WTC11 (cell line): ENCODE results near the gene MICAL3. TPM values are rescaled to one million over a fixed set of nuclear protein-coding genes. Genes with fewer than 3 reads are reported as not detected.

Experiments
- ATAC-seq: fragments of 200-7000 bp; cut with Tn5 transposase; 2 replicates; pipeline ENCODE4 v1.10.0; 2021; ENCODE audit warnings: mild to moderate bottlenecking, moderate library complexity
- CTCF ChIA-PET: fragments of 300-600 bp; sonication (Branson Sonifier 250); formaldehyde crosslinking; loops from one replicate; lab custom pipeline; 2021; ENCODE audit warnings: antibody characterized with exemption; lab: Charles Lee
- POLR2A ChIA-PET: fragments of 350-600 bp; sonication (Branson Sonifier 250); formaldehyde crosslinking; loops from one replicate; lab custom pipeline; 2021; ENCODE audit warnings: antibody characterized with exemption; lab: Charles Lee
- DNase-seq: peaks from one replicate; pipeline ENCODE4 v3.0.0; 2021; ENCODE audit warnings: low spot score
- H3K27ac Mint-ChIP-seq: 2 replicates; pipeline ENCODE4 v1.8.0; 2021; ENCODE audit warnings: mixed read lengths
- H3K27me3 Mint-ChIP-seq: 2 replicates; pipeline ENCODE4 v1.8.0; 2021; ENCODE audit warnings: low read depth, mild to moderate bottlenecking, moderate library complexity, mixed read lengths
- H3K36me3 Mint-ChIP-seq: 2 replicates; pipeline ENCODE4 v1.8.0; 2021; ENCODE audit warnings: mixed read lengths
- H3K4me1 Mint-ChIP-seq: 2 replicates; pipeline ENCODE4 v1.8.0; 2022; ENCODE audit warnings: mixed read lengths
- H3K4me3 Mint-ChIP-seq: 2 replicates; pipeline ENCODE4 v1.8.0; 2021; ENCODE audit warnings: mild to moderate bottlenecking, moderate library complexity, mixed read lengths
- H3K9me3 Mint-ChIP-seq: 2 replicates; pipeline ENCODE4 v1.8.0; 2021; ENCODE audit warnings: mixed read lengths
- ARID4B ChIP-seq: sonication (generic); formaldehyde crosslinking; IDR thresholded peaks from 2 replicates; pipeline ENCODE4 v1.8.0; 2023; ENCODE audit warnings: missing genetic modification reagents, mild to moderate bottlenecking, borderline replicate concordance
- ATF6 ChIP-seq: sonication (generic); formaldehyde crosslinking; IDR thresholded peaks from 2 replicates; pipeline ENCODE4 v1.8.1; 2023; ENCODE audit warnings: mild to moderate bottlenecking, missing genetic modification reagents
- EMX1 ChIP-seq: fragments of 250-450 bp; sonication (Bioruptor Pico); IDR thresholded peaks from 2 replicates; pipeline ENCODE4 v1.8.0; 2021; ENCODE audit warnings: mild to moderate bottlenecking
- IRF2 ChIP-seq: sonication (generic); formaldehyde crosslinking; IDR thresholded peaks from 2 replicates; pipeline ENCODE4 v1.8.0; 2022; ENCODE audit warnings: low read depth, missing genetic modification reagents, borderline replicate concordance
- MXD4 ChIP-seq: fragments of 250-450 bp; sonication (Bioruptor Pico); IDR thresholded peaks from 2 replicates; pipeline ENCODE4 v1.8.0; 2021; ENCODE audit warnings: mild to moderate bottlenecking, moderate library complexity, borderline replicate concordance
- NR1H2 ChIP-seq: sonication (generic); formaldehyde crosslinking; IDR thresholded peaks from 2 replicates; pipeline ENCODE4 v1.9.0; 2021; ENCODE audit warnings: mild to moderate bottlenecking, moderate library complexity, missing genetic modification reagents
- RORB ChIP-seq: fragments of 250-450 bp; sonication (Bioruptor Pico); IDR thresholded peaks from 2 replicates; pipeline ENCODE4 v1.9.0; 2021; ENCODE audit warnings: mild to moderate bottlenecking
- STAT6 ChIP-seq: sonication (generic); formaldehyde crosslinking; conservative IDR thresholded peaks from 2 replicates; pipeline ENCODE4 v1.8.1; 2023; ENCODE audit warnings: mild to moderate bottlenecking, low read depth, missing genetic modification reagents, moderate library complexity
- ZNF263 ChIP-seq: sonication (generic); formaldehyde crosslinking; IDR thresholded peaks from 2 replicates; pipeline ENCODE4 v1.8.1; 2022; ENCODE audit warnings: low read depth, mild to moderate bottlenecking, moderate library complexity, missing genetic modification reagents
- ZNF281 ChIP-seq: sonication (generic); formaldehyde crosslinking; IDR thresholded peaks from 2 replicates; pipeline ENCODE4 v1.8.0; 2023; ENCODE audit warnings: mild to moderate bottlenecking, missing genetic modification reagents
- ZNF317 ChIP-seq: sonication (generic); formaldehyde crosslinking; IDR thresholded peaks from 2 replicates; pipeline ENCODE4 v1.8.1; 2023; ENCODE audit warnings: low read depth, mild to moderate bottlenecking, moderate library complexity, missing genetic modification reagents, borderline replicate concordance
- total RNA-seq: library from RNA; stranded (reverse); gene quantifications from 3 replicates; pipeline ENCODE4 v1.2.3, GENCODE V29; 2021
- TF ChIP-seq, protein P1 (sequence below): sonication (generic); formaldehyde crosslinking; IDR thresholded peaks from 2 replicates; pipeline ENCODE4 v1.8.1; 2023; ENCODE audit warnings: mild to moderate bottlenecking, missing genetic modification reagents, borderline replicate concordance
- TF ChIP-seq, protein P2 (sequence below): sonication (generic); formaldehyde crosslinking; IDR thresholded peaks from 2 replicates; pipeline ENCODE4 v1.8.0; 2022; ENCODE audit warnings: mild to moderate bottlenecking, missing genetic modification reagents

Gene MICAL3
- total RNA-seq, 1 experiment from 2014 or later, result 41.2 TPM

DNA sequence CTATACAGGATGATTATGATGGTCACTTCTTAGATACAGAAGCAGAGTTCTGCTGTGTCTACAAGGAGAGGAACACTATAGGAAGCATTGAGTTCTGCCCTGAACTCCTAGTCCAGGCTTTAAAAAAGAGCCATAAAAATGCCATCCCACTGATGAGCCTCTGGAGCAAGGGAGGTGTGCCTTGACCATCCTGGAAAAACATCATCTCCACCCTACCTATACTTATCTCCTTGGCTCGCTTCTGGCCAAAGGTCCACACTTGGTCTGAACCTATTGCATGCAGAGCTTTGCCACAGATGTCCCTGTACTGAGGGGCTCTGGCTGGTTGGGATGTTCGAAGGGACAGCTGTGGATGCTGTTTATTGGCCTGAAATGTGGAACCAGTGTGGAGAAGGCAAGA, 49.1 kb upstream of the MICAL3 start (continued):
- no peak for TF ChIP-seq ARID4B (CRISPR knock-in tag)
- no peak for TF ChIP-seq ZNF281 (CRISPR knock-in tag)

GRCh38 chr22:18071968-18072310, 47.6 kb upstream of the MICAL3 start:
- no peak overlapping the region for H3K4me3 Mint-ChIP-seq
- no peaks in the 10 kb centered on the region for H3K36me3 Mint-ChIP-seq
- ChIA-PET POLR2A (no interaction called here), CTCF (interaction anchor here (0.9 to 1.8 kb wide), 5 partner anchors 111 to 329 kb away, joined by 3 to 5 read pairs (median 4); no protein-coding TSS in a partner anchor)
- no peaks in the 10 kb centered on the region for H3K9me3 Mint-ChIP-seq
- DNase-seq, result no peak
- ATAC-seq, result no peak
- peaks cover 6% of the 10 kb centered on the region for H3K4me1 Mint-ChIP-seq
- no peaks in the 10 kb centered on the region; the same call in none of the 2 replicates for H3K27me3 Mint-ChIP-seq
- H3K27ac Mint-ChIP-seq, result no peak overlapping the region
- no peak for TF ChIP-seq STAT6 (CRISPR knock-in tag)
- TF ChIP-seq, protein P1, sequence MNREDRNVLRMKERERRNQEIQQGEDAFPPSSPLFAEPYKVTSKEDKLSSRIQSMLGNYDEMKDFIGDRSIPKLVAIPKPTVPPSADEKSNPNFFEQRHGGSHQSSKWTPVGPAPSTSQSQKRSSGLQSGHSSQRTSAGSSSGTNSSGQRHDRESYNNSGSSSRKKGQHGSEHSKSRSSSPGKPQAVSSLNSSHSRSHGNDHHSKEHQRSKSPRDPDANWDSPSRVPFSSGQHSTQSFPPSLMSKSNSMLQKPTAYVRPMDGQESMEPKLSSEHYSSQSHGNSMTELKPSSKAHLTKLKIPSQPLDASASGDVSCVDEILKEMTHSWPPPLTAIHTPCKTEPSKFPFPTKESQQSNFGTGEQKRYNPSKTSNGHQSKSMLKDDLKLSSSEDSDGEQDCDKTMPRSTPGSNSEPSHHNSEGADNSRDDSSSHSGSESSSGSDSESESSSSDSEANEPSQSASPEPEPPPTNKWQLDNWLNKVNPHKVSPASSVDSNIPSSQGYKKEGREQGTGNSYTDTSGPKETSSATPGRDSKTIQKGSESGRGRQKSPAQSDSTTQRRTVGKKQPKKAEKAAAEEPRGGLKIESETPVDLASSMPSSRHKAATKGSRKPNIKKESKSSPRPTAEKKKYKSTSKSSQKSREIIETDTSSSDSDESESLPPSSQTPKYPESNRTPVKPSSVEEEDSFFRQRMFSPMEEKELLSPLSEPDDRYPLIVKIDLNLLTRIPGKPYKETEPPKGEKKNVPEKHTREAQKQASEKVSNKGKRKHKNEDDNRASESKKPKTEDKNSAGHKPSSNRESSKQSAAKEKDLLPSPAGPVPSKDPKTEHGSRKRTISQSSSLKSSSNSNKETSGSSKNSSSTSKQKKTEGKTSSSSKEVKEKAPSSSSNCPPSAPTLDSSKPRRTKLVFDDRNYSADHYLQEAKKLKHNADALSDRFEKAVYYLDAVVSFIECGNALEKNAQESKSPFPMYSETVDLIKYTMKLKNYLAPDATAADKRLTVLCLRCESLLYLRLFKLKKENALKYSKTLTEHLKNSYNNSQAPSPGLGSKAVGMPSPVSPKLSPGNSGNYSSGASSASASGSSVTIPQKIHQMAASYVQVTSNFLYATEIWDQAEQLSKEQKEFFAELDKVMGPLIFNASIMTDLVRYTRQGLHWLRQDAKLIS, result no peak
- TF ChIP-seq ZNF317 (CRISPR knock-in tag), result no peak
- no peak for TF ChIP-seq RORB (CRISPR knock-in tag)
- no peak for TF ChIP-seq ATF6 (CRISPR knock-in tag)
- no peak for TF ChIP-seq MXD4 (CRISPR knock-in tag)
- no peak for TF ChIP-seq EMX1 (CRISPR knock-in tag)
- TF ChIP-seq NR1H2, result no peak
- no peak for TF ChIP-seq IRF2
- TF ChIP-seq, protein P2, sequence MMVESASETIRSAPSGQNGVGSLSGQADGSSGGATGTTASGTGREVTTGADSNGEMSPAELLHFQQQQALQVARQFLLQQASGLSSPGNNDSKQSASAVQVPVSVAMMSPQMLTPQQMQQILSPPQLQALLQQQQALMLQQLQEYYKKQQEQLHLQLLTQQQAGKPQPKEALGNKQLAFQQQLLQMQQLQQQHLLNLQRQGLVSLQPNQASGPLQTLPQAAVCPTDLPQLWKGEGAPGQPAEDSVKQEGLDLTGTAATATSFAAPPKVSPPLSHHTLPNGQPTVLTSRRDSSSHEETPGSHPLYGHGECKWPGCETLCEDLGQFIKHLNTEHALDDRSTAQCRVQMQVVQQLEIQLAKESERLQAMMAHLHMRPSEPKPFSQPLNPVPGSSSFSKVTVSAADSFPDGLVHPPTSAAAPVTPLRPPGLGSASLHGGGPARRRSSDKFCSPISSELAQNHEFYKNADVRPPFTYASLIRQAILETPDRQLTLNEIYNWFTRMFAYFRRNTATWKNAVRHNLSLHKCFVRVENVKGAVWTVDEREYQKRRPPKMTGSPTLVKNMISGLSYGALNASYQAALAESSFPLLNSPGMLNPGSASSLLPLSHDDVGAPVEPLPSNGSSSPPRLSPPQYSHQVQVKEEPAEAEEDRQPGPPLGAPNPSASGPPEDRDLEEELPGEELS, result no peak
- TF ChIP-seq ZNF263 (CRISPR knock-in tag), result no peak
